HG03159 (cell line): ENCODE results near the gene SLC22A1.
"Not testable (repeated sequence)": the region's sequence is repeated elsewhere in the genome, so short reads cannot be mapped to it uniquely, and the experiment has no call there.

Experiments used
- ATAC-seq: cut with Tn5 transposase; IDR thresholded peaks from one replicate; pipeline ENCODE4 v1.9.1; 2021; ENCODE audit warnings: mild to moderate bottlenecking, moderate library complexity; ENCODE audit not compliant: unreplicated experiment

The SLC22A1 gene

DNA sequence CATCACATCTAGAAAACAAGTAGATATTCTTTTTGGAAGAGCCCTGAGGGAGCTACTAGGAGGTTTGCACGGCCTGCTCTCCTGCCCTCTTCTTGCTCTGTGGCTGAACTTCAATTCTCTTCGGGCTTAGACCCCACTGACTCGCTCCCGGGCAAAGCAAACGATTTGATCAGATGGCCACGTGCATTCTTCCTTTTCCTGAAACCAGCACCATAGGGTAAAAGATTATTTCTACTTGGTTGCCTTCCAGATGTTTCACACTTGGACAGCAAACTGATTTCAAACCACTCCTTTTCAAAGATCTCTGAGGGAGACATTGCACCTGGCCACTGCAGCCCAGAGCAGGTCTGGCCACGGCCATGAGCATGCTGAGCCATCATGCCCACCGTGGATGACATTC, at the start of gene SLC22A1:
TSS of gene SLC22A1 (plus strand) at position 258 of the 400 bp plus-strand sequence. CDS start at position 379, 121 bp downstream.
- no peak for ATAC-seq

DNA sequence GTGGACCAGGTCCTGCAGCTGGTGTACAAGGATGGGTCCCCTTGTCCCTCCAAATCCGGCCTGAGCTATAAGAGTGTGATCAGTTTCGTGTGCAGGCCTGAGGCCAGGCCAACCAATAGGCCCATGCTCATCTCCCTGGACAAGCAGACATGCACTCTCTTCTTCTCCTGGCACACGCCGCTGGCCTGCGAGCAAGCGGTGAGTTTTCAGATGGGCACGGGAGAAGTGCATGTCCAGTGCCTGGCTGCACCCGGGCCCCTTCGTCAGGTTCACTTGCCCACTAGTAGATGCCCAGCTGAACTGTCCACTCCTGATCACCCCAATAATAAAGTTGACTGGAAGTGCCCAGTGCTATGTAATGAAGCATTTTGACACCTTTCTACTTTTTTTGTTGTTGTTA, 48.3 kb upstream of the SLC22A1 start:
- no peak for ATAC-seq

DNA sequence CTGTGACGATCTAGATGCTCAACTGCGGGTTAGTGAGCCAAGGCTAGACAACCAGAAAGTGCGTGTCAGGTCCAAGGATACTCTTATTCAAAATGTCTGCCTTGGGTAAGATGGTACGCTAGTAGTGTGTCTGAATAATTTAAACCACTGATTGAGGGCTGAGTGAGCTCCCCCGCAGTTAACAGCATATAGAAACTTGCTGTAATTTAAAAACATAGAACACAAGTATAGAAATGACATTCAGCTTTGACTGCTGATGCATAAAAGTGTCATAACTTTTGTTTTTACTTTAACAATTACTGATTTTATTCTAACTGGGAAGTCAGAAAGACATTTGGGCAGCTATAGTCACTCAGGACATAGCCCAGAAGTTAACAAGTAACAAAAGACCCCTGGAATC, 45.6 kb upstream of the SLC22A1 start:
- ATAC-seq, result no peak

DNA sequence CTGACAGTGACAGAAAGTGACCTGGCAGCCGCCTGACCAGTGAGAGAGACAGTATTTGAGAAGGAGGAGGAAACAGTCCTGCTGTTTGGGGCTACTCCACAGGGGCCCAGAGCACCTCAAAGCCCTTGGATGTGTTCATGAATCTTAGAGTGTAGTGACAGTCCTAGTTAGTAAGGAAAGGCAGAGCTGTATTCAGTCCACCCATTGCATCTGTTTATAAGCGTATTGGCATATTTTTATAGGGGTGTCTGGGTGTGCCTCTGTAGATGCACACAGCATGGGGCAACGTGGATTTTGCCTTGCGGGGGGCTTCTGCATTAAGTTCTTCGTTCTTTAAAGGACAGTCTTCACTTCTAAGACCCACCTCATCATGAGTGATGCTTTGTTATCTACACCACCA, 44.6 kb upstream of the SLC22A1 start:
- ATAC-seq, result no peak

DNA sequence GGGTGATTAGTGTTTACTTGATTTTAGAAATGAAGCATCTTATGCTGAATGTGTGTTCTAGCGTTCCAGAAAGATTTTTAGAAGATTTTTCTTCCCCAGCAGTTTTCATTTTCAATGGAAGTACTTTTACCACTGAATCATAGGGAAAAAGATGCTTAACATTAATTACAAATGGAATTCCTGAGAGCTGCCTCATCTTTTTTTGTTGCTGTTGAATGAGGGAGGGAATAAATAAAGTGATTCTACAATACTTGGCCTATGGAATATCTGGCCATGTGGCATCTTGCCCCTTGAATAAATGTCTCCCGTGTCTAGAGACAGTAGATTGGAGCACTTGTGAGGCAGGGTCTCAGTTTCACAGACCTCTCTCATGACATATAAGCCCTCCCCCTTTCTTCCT, 44.1 kb upstream of the SLC22A1 start:
- ATAC-seq, result no peak

DNA sequence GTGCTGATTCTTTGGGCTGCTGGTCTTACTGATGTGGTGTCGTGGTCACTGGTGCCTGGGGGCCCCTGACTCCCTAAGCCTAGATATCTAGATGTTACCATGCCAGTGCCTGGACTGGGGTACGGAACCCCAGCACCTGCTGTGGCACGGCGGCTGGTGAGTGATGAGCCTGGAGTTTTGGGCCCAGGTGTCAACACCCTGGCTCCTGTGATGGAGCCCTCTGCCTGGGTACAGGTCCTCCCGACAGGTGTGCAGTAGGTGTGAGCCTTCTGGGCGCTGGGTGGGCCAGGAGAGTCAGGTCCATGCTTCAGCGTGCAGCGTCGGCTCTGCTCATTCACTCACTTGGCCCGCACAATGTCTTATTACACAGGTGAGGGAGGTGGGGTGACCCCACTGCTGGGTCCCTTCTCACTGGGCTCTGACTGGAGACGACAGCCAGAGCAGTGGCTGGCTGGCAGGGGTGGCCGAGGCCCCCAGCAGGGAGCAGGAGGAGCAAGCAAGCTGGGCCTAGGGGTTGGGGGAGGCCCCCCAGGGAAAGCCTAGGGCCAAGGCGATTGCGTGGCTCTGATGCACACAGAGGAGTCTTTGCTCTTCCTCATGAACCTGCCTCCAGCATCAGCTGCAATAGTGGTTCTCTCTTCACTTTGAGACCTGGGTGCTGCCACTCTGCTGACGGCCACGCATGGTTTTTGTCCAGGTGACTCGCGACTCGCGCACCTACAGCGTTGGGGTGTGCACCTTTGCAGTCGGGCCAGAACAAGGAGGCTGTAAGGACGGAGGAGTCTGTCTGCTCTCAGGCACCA, 42.5 kb upstream of the SLC22A1 start:
- no peak for ATAC-seq

DNA sequence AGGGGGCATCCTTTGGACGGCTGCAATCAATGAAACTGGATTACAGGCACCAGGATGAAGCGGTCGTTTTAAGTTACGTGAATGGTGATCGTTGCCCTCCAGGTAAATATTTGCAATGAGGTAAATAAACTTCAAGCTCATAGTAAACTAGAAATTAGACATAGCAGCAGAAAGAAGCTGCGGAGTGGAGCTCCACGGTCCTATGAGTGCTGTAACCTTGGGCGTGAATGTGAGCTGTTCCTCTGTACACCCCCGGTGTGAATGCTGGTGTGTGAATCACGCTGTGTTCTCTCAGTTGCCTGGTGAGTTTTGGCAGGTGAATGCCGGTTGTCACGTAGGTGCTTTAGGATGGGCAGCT, 42.0 kb upstream of the SLC22A1 start:
- no peak for ATAC-seq

DNA sequence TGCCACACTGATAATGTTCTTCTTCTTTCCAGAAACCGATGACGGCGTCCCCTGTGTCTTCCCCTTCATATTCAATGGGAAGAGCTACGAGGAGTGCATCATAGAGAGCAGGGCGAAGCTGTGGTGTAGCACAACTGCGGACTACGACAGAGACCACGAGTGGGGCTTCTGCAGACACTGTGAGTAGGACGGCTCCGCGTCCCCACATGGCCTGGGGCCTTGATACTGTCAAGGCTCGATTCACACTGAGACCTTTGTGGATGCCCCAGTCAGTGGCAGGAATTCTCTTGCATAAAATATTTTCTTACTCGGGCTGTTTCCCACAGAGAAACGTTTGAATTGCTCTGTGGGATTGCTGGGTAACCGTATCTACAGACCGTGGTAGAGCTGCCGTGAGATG, 41.5 kb upstream of the SLC22A1 start:
- ATAC-seq, result no peak

DNA sequence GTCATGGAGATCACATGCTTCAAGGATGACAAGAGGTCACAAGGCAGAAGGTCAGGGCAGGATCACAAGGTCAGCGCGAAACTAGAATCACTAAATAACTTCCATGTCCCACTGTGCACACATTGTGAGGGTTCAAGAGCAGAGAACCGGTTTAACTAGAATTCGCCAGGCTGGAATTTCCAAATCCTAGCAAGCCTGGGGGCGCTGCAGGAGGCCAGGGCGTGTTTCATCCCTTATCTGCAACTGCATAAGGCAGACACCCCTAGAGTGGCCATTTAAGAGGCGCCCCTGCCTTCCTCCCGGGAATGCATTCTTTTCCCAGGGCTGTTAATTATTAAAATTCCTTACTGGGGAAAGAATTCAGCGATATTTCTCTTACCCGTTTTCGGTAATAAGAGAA, 40.2 kb upstream of the SLC22A1 start:
- no peak for ATAC-seq

DNA sequence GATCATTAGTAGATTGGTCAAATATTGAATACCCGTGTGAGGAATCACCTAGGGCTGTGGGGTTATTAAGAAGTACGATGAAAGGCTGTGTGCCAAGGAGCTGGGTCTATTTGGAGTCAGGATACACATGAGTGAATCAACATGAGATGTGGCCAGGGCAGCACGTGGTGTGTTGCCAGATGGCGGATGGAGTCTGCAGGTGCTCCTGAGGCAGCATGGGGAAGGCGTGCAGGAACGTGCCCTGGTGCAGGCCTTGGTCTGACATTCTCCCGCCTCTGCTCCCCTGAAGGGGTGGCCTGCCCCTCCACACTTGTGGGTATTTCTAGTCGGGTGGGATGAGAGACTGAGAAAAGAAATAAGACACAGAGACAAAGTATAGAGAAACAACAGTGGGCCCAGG, 39.0 kb upstream of the SLC22A1 start:
- ATAC-seq, result no peak

DNA sequence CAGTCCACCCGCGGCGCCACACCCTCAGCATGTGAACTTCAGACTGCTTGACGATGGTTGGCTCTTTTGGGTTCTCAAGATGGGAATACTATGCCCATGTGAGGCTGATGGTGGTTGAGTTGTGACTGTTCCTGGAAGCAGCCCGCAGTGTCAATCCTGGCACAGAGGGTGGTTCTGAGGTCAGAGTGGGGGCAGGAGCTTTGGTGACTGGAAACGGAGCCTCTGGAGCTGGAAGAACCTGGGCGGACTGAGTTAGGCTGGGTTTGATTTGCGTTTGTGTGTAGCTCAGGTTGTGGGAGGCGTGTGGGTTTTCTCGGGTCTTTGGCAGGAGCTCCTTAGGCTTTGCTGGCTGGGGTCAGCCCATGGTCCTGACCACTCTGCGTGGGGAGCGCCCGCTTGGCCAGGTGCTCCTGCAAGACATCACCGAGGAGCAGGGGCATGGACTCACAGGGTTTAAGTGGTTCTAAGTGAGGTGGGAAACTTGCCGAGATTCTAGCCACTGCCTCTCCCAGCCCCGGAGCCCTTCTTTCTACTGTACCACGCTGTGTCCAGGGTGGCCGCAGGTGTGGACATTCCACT, 37.3 kb upstream of the SLC22A1 start:
- ATAC-seq, result no peak

DNA sequence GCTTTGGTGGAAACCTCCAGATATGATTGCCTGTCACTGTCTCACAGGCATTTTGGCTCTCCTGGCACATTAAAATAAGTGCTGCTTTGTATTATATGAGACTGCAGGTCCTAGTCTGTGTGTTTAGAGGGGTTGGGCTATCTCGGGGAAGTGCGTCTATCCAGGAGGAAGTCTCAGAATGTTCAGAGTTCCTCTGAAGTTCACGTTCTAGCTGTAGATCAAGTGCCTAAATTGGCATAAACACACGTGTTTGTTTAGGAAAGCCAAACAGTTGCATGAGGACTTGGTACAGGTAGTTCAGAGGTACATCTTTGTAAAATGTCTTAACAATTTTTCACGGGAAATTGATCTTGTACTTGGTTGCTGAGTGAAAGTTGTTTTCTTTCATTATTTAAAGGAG, 36.4 kb upstream of the SLC22A1 start:
- ATAC-seq, result no peak

DNA sequence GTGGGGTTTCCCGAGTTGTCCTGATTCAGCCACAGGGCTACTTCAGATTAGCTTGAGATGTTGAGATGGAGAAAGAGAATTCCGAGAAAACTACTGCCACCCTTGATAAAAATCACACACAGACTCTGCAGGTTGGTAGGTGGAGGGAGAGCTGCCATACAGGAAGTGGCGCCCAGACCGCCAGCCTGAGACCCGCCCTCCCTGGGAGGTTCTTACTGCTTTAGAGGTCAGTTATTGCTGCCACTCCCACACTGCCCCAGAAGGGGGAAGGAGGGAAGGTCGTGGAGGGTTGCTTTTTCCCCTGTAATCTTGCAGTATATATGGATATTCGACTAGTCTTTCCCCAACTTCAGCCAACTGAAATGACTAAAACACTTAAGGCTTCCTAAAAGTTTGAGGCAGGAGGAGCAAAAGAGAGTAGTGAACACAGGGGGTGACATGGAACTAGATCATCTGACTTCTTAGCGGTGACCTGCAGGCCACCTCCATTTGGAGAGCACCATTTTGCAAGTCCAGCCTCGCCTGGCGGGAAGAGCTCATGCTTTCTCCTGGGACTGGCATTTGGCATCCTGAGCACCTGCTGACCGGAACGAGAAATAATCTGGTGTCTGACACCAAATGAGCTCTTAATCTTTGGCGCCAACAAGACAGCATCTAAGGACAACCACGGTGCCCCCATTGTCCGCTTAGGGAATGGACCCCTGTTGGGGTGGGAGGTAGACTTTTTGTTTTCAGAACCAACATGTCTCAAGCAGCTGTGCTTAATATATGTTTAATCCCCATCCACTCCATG, 35.7 kb upstream of the SLC22A1 start:
- no peak for ATAC-seq

DNA sequence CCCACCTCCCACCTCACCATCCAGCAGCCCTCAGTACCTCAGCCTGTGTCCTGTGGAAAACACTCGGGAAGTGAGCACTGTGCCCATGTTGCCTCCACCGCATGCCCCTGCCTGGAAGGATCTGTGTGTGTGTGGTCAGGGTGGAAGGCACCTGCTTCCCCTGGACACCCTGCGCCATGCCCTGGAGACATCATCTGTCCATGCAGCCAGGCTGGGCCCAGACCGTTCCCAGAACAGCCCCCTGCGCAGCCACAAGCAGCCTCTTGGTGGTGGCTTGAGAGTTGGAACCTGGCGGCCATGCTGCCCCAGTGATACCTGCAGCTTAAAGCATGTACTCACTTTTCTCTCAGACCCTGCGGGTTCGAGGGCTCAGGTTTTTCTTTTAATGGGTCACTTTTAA, 34.9 kb upstream of the SLC22A1 start:
- no peak for ATAC-seq

DNA sequence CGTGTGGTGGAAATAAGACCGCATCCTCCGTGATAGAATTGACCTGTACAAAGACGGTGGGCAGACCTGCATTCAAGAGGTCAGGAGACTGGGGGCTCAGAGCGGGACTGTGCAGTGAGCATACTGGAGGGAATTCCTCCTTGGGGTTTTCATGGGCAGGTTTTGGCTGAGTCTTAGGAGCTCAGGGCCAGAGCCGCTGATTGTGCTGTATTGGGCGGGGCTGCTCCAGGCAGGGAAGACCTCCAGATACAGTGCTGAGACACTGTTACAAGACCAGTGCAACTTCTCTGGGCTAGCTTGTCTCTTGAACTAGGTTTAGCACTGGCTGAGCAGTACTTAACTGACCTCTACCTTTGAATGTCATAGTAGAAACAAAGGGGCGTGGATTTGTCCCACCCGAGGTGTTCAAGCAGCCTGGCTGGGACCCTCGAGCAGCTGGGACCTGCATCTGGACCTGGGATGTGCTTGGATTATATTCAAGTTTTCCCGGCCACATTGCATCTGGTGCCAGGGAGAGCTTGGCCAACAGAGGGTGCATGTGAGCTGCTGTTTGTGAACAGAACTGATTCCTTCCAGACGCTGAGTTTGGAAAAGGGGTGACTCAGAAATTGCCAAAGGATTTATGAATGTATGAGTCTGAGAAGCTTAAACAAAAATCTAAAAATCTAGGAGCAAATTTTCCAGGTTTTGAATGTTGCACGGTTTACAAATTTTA, 33.4 kb upstream of the SLC22A1 start:
- ATAC-seq, result no peak

DNA sequence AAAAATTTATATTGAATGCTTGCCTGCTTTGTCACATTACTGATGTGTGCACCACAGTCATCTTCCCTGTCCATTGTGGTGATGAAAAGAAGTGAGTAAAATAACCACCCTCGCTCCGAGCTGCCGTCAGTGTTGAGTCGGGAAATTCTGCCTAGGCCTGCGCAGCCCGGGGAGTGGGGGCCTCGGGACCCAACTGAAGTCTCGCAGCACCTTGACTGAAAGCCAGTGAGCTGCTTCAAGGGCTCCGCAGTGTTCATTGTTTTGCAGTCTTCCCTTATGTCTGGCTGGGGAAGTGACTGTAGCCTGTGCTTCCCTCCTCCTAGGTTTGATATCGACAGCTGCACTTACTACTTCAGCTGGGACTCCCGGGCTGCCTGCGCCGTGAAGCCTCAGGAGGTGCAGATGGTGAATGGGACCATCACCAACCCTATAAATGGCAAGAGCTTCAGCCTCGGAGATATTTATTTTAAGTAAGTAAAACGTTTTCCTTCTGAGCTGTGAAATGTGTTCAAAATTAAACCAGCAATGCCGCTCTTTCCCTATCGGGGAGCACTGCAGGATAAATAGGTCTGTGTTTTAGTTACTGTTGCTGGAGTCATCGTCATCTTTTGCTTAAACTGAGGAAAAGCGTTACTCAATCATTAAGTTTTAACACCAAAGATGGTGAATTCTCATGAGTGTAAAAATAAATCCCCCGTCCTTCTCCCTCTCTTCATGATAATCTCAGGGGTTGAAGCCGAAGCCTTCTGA, 32.7 kb upstream of the SLC22A1 start:
- no peak for ATAC-seq

DNA sequence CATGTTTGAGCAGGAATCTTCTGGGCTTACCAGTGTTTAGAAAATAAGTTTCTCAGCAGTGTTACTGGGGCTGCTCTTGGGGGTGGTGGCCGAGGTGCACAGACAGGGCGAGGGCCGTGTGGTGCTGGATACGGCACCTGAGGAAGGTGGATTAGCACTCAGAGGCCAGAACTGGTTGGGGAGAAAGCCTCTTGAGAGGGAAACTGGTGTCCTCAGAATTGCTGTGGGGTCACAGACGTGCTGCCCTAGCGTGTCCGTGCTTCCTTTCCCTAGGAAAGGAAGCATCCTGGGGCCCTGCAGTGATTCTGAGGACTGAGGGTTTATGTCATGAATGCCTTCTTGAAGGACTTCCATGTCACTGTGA, 32.1 kb upstream of the SLC22A1 start:
- no peak for ATAC-seq

DNA sequence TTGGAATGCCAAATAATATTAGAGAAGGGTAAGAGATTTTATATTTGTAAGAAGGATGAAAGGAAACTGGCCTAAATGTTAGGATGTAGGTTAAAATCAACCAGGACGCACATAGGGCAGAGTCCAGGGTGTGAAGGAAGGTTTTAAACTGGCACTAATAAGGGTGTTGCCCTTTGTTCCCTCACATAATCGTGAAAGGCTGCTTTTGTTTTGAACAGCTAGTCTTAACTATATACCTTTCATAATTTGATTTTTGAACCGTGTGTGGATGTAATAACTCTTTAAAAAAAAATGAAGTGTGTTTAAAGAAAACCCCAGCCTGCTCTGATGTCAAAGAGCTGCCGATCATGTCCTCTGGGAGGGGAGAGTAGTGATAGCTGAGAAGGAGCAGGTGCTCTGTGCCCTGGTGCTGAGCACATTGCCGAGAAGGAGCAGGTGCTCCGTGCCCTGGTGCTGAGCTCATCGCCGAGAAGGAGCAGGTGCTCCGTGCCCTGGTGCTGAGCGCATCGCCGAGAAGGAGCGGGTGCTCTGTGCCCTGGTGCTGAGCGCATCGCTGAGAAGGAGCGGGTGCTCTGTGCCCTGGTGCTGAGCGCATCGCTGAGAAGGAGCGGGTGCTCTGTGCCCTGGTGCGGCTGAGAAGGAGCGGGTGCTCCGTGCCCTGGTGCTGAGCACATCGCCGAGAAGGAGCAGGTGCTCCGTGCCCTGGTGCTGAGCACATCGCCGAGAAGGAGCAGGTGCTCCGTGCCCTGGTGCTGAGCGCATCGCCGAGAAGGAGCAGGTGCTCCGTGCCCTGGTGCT, 31.0 kb upstream of the SLC22A1 start:
- ATAC-seq, result not testable (repeated sequence)

DNA sequence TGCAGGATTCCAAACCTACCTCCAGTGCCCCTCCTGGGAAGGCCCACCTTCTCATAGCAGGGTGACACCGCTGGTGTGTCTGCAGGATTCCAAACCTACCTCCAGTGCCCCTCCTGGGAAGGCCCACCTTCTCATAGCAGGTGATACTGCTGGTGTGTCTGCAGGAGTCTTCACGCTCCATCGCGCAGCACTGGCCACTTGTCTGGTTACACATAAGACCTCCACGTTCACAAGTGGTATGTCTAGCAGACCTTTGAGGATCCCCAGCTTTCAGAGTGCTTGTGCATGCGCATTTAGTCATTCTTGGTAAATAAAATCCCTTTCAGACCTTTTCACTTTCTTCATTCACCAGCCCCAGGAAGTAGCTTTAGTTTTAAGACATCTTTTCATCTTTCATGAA, 29.4 kb upstream of the SLC22A1 start:
- not testable (repeated sequence) for ATAC-seq

DNA sequence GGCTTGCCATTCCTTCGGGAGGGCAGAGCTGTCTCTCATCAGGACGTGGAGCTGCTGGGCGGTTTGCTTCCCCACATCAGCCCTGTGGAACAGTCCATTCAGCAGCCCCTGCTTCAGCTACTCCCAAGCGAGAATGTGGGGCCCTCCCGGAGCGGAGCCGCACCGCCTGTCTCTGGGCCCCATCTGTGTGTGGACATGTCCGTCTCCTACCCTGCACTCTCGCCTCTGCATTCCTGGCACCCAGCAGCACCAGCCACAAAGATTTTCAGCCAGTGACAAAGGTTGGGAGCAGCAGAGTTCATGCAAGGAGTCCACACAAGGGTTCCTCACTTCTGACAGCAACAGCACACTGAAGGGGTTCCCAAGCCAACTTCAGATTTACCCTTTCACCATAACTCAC, 29.0 kb upstream of the SLC22A1 start:
- no peak for ATAC-seq
